Dedifferentiated amniotic fluid mesenchymal stem cell (primary cell): ENCODE data around the gene NXNL1.

Source experiments
- DNase-seq: peaks from one replicate; pipeline ENCODE4 v3.0.0-alpha.2; 2016; ENCODE audit errors: extremely low spot score

The NXNL1 gene

GRCh38 chr19:17455308-17456123, 5.2 kb downstream of the NXNL1 start:
- DNase-seq: no peak

DNA sequence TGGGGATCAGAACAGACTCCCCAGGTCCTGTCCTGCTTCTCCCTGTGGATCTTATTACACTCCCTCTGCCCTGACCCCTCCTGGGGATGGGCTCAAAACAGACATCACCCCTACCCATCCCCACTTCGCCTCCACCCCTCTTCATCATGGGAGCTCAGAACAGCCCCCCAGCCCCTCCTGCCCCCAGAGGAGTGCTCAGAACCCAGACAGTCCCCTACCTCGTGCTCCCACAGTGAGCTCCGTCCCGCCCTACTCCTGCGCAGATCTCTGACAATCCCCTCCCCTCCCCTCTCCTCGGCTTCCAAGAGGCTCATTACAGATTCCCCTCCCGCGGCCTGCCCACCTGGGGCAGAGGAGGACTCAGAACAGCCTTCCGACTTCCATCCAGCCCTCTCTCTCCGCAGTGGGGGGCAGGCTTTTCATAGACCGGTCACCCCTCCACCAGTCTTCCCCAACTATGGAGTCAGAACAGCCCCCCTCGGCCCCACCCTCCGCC, 6.1 kb downstream of the NXNL1 start:
- DNase-seq: no peak

DNA sequence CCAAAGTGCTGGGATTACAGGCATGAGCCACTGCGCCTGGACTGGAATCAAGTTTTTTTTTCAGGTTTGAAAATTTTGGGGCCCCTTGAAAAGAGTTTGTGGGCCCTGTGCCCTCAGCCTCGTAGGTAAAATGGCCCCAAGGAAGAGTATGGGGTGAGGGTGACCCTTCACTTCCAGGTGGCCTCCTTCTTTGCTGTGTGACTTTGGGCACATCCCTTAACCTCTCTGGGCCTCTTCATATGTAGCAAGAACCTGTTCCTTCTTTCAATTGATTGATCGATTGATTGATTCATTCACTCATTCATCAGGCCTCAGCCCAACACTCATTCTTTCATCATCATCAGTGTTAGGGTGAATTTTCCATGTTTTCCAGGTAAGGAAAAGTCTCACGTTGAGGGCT, 8.9 kb downstream of the NXNL1 start:
- DNase-seq: no peak

- DNase-seq: no peak
These were observed 10.3 kb downstream of the NXNL1 start for GRCh38 chr19:17450264-17451075.

GRCh38 chr19:17448131-17448967, 12.4 kb downstream of the NXNL1 start, which contains the start of gene TMEM221:
TSS of gene TMEM221 (minus strand) at chr19:17448668. CDS start at chr19:17448462, 206 bp downstream.
- DNase-seq: peak; percentile 23

- no peak for DNase-seq
These were observed 13.0 kb downstream of the NXNL1 start for GRCh38 chr19:17447704-17448130.

GRCh38 chr19:17445526-17446165, 15.1 kb downstream of the NXNL1 start:
- no peak for DNase-seq

DNA sequence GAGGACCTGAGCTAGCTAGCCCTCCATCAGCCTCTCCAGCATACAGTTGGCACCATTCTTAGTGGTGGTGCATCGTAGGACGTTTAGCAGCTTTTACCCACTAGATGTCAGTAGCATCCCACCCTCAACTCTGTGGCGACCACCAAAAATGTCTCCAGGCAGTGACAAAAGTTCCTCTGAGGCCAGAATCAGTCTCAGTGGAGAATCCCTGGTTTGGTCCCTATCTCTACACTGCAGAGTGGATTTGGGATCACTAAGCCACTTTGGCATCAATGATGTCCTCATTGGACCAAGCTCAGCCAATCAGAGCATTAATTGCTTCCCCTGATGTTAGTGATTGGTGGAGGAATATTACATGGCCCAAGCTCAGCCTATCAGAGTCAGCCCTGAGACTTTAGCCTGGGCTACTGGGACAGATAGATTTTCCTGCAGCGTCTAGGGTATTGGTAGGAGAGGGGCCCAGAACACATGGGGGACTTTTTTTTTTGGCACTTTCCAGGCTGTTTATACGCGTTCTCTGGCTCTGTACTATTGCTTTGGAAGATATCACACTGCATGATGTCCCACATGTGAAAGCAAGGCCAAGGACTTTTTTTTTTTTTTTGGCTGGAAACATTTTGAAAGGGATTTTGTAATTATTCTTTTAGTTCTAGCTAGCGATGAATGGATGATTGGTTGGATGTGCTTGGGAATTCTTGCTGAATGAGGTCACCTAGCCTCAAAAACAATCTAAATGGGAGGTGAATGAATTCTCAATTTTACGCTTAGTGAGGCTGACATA, 19.3 kb downstream of the NXNL1 start:
- no peak for DNase-seq

GRCh38 chr19:17436874-17437267, 23.9 kb downstream of the NXNL1 start:
- DNase-seq: no peak

DNA sequence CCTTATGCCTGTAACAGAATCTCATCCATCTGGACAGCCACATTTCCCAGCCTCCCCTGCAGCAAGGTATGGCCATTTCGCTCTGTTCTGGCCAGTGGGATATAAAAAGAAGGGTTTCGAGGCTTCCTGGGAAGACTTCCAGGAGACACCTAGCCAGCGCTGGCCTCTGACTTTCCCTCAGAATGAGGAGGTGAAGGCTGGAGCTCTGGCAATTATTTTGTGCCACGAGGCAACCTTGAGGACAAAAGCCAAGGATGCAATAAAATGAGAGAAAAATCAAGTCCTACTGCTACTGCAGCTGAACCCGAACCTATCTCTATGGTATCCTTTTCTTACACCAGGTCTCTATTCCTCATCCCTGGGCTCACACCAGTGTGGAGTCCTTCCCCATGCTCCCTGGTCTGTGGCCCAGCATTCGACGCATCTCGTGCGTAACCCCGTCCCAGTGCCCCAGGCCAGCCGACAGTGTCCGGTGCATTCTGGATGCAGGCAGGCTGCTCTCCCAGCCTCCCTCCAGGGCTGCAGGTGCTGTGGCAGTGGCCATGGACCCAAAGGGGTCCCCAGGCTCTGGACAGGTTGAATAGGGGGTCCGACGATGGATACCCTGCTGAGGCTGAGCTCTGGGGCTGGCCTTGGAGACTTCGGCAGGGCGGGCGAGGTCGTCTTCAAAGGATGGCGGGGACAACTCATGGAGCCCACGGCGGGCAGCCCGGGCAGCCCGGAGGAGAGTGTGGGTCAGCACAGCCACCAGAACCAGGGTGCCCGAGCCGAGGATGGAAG, 24.4 kb downstream of the NXNL1 start:
- no peak for DNase-seq

DNA sequence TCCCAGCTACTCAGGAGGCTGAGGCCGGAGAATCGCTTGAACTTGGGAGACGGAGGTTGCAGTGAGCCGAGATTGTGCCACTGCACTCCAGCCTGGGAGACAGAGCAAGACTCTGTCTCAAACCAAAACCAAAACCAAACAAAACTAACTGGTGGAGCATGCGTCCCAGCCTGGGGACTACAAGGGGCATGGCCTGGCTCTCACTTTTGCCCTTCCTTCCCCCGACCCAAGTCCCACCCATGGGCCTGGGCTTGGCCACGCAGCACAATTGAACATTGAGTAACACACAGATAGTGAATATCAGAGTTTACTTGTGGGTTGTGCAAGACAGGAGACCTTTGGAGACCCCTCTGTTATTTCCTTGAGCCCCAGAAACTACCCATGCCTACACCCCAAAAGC, 25.5 kb downstream of the NXNL1 start:
- no peak for DNase-seq

- no peak for DNase-seq
These were observed 29.3 kb downstream of the NXNL1 start for GRCh38 chr19:17431417-17431816.

GRCh38 chr19:17429641-17430113, 31.0 kb downstream of the NXNL1 start:
- no peak for DNase-seq

- DNase-seq: no peak
These were observed 35.9 kb downstream of the NXNL1 start for GRCh38 chr19:17424743-17425365.

GRCh38 chr19:17423429-17424208, 37.1 kb downstream of the NXNL1 start:
- DNase-seq: no peak

DNA sequence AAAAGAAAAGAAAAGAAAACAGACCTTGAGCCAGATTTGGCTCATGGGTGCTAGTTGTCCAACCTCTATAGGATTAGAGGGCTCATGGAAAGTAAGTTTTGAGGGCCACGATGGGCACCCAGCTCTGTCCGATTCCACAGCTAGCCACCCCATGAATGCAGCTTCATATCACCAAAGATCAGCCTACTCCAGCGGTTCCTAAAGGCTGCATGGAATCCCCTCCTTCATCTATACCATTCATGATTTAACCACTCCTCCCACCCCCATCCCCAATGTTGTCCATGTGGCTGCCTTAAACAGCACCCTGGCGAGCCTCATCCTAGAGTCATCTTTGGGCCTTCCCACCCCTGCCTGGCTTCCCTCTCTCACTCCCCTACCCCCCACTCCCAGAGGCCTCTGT, 38.8 kb downstream of the NXNL1 start:
- DNase-seq: no peak

GRCh38 chr19:17420475-17420924, 40.2 kb downstream of the NXNL1 start:
- no peak for DNase-seq
